Mesothelial cell of epicardium (in vitro differentiated cells): Measurements from ENCODE around the gene ARL13B. TPM values are rescaled to one million over a fixed set of nuclear protein-coding genes. Genes with fewer than 3 reads are reported as not detected.

Experiments
- DNase-seq, 2 experiments: peaks; one replicate each; pipeline ENCODE4 v3.0.0; 2021; ENCODE audit warnings: low spot score in 2 of 2; ENCODE audit not compliant: unreplicated experiment in 2 of 2
- H3K27ac Mint-ChIP-seq: 2 replicates; pipeline ENCODE4 v1.8.0; 2021; ENCODE audit warnings: mixed read lengths
- H3K27me3 Mint-ChIP-seq: 2 replicates; pipeline ENCODE4 v1.8.0; 2021; ENCODE audit warnings: low read depth, mixed read lengths
- H3K36me3 Mint-ChIP-seq: 2 replicates; pipeline ENCODE4 v1.8.0; 2021; ENCODE audit warnings: mixed read lengths
- H3K4me1 Mint-ChIP-seq: 2 replicates; pipeline ENCODE4 v1.8.0; 2021; ENCODE audit warnings: mixed read lengths
- H3K4me3 Mint-ChIP-seq: 2 replicates; pipeline ENCODE4 v1.8.0; 2021; ENCODE audit warnings: mild to moderate bottlenecking, moderate library complexity, mixed read lengths
- H3K9me3 Mint-ChIP-seq: 2 replicates; pipeline ENCODE4 v1.8.0; 2021; ENCODE audit warnings: mixed read lengths
- CTCF ChIP-seq: fragments of 200-600 bp; sonication (generic); IDR thresholded peaks from one replicate; pipeline ENCODE4 v1.5.0; 2021; ENCODE audit warnings: antibody characterized with exemption; ENCODE audit not compliant: unreplicated experiment
- total RNA-seq: library from RNA; stranded (reverse); gene quantifications from 3 replicates; pipeline ENCODE4 v1.2.1, GENCODE V29; 2021

Gene ARL13B
- total RNA-seq, 1 donor from 2014 or later = 14.1 TPM

- Mint-ChIP-seq H3K27ac (no peak overlapping the region), H3K4me1 (peaks cover 2% of the 10 kb centered on the region), H3K4me3 (no peak overlapping the region), H3K9me3 (peaks cover 6% of the 10 kb centered on the region), H3K36me3 (peaks cover 10% of the 10 kb centered on the region), H3K27me3 (no peaks in the 10 kb centered on the region)
- DNase-seq = no peak
- TF ChIP-seq CTCF = no peak
These were observed 69.3 kb downstream of the ARL13B start for GRCh38 chr3:94049267-94049666.

DNA sequence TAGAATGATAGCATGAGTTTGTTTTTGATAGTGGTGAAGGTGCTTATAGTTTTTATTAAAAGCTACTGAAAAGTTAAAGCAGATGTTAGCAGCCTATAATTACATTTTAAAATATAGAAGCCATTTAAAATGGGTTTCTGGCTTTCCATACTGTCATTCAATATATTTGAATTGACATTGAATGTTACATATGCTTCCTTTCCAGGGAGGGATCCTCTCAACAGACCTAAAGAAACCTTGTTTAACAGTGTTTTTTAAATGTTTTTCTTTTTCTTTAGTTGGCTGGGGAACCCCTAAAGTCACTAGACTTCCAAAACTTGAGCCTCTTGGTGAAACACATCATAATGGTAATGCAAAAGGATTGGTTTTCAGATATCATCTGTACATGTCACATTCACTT, 70.6 kb downstream of the ARL13B start:
- Mint-ChIP-seq H3K9me3 (peaks cover under 1% of the 10 kb centered on the region), H3K4me1 (peaks cover 2% of the 10 kb centered on the region), H3K36me3 (peaks cover 2% of the 10 kb centered on the region), H3K4me3 (no peak overlapping the region), H3K27ac (no peak overlapping the region), H3K27me3 (no peaks in the 10 kb centered on the region)
- no peak for DNase-seq
- no peak for TF ChIP-seq CTCF

DNA sequence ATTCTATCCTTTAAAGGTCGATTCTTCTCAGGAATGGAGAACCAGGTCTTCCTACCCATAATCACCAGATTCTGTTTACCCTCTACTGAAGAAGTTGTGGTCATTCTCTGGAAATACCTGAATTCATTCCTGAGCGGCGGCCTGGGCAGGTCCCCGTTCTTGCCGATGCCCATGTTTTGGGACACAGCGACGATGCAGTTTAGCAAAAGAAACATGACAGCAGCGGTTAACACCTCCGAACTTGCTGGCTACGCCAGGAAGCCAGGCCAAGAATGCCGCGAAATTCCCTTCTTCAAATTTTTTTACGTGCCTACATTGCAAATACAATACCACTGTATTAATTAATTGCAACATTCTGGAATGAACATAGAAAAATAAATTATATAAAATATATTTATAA, 81.3 kb downstream of the ARL13B start:
- peaks cover 9% of the 10 kb centered on the region for H3K36me3 Mint-ChIP-seq

GRCh38 chr3:94062513-94063404, 82.8 kb downstream of the ARL13B start, which contains the start of the genes DHFR2 and NSUN3:
Gene DHFR2 (minus strand): TSS chr3:94062916. CDS start chr3:94061511, 1,405 bp downstream.
Gene NSUN3 (plus strand): TSS chr3:94063061. CDS start chr3:94063127, 66 bp downstream.
- Mint-ChIP-seq H3K27me3 (no peaks in the 10 kb centered on the region), H3K4me3 (peak within 1 kb of the TSS; percentile 97), H3K9me3 (peaks cover 4% of the 10 kb centered on the region), H3K4me1 (peaks cover 30% of the 10 kb centered on the region), H3K27ac (peak within 1 kb of the TSS; percentile 100), H3K36me3 (peaks cover 21% of the 10 kb centered on the region)
- peak; percentile 66 to 82 for DNase-seq
- no peak for TF ChIP-seq CTCF

More for the DNA sequence above, 81.3 kb downstream of the ARL13B start:
- TF ChIP-seq CTCF = no peak
- Mint-ChIP-seq H3K4me3 (no peak overlapping the region), H3K27me3 (no peaks in the 10 kb centered on the region), H3K9me3 (no peaks in the 10 kb centered on the region), H3K4me1 (peaks cover 30% of the 10 kb centered on the region), H3K27ac (no peak overlapping the region)
- DNase-seq = no peak

DNA sequence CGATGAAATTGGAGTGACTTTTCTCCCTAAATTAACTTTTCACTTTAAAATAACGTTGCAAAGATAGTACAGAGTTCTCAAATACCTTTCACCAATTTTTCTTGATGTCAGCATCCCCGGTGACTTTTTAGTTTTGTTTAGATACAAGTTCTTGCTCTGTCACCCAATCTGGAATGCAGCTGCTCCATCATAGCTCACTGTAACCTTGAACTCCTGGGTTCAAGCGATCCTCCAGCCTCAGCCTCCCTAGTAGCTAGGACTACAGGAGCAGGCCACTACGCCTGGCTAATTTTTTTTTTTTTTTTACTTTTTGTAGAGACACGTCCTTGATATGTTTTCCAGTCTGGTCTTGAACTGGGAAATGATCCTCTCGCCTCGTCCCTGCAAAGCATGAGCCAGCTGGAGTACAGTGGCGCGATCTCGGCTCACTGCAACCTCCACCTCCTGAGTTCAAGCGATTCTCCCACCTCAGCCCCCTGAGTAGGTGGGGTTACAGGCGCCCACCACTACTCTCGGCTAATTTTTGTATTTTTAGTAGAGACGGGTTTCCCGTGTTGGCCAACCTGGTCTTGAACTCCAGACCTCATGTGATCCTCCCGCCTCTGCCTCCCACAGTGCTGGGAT, 83.7 kb downstream of the ARL13B start:
- Mint-ChIP-seq H3K27me3 (no peaks in the 10 kb centered on the region), H3K27ac (peak overlapping the region; percentile 100), H3K4me1 (peaks cover 30% of the 10 kb centered on the region), H3K36me3 (peaks cover 22% of the 10 kb centered on the region), H3K9me3 (peaks cover 4% of the 10 kb centered on the region), H3K4me3 (peak overlapping the region; percentile 97)
- no peak for DNase-seq
- TF ChIP-seq CTCF = no peak
